Thoracic aorta (tissue), 2 donors: ENCODE results near the gene VGF. TPM values are rescaled to one million over a fixed set of nuclear protein-coding genes. Genes with fewer than 3 reads are reported as not detected.

Experiments used
- ATAC-seq: fragments of 150-250 bp; one replicate; pipeline ENCODE4 v1.8.0; 2017; ENCODE audit warnings: low read depth; ENCODE audit not compliant: insufficient number of reproducible peaks, low FRiP score
- DNase-seq: peaks from one replicate; pipeline ENCODE4 v3.0.0-alpha.2; 2020; ENCODE audit warnings: low spot score
- H3K27ac ChIP-seq, 2 donors: fragments of 200-600 bp; sonication (generic); 1 replicate in 1 of 2; 2 replicates in 1 of 2; pipeline ENCODE4 v1.5.1; 2016; ENCODE audit warnings: mild to moderate bottlenecking in 2 of 2, moderate library complexity in 2 of 2
- H3K27me3 ChIP-seq: fragments of 200-600 bp; sonication (generic); replicated peaks from 2 replicates; pipeline ENCODE4 v1.6.0; 2016; ENCODE audit warnings: mild to moderate bottlenecking; ENCODE audit not compliant: insufficient read depth
- H3K36me3 ChIP-seq: fragments of 200-600 bp; sonication (generic); one replicate; pipeline ENCODE4 v1.5.1; 2016
- H3K4me1 ChIP-seq, 2 donors: fragments of 200-600 bp; sonication (generic); 1 replicate in 1 of 2; 2 replicates in 1 of 2; pipeline versions ENCODE4 v1.5.1 to v1.6.0; 2016; ENCODE audit warnings: low read depth in 2 of 2, mild to moderate bottlenecking in 1 of 2; ENCODE audit not compliant: control insufficient read depth in 1 of 2
- H3K4me3 ChIP-seq: fragments of 200-600 bp; sonication (generic); 2 replicates; pipeline ENCODE4 v1.5.1; 2016; ENCODE audit warnings: mild to moderate bottlenecking
- H3K9me3 ChIP-seq: fragments of 200-600 bp; sonication (generic); 2 replicates; pipeline ENCODE4 v1.5.1; 2016
- total RNA-seq, 2 donors: library from RNA; depleted of rRNA; stranded (reverse); fragments of >200 nt; gene quantifications; one replicate each; pipeline versions ENCODE4 v1.1.0 to v1.2.3, GENCODE V29; 2016
- TF ChIP-seq, protein P1 (sequence below): fragments of 200-600 bp; sonication (generic); IDR thresholded peaks from one replicate; pipeline ENCODE4 v1.5.1; 2019; ENCODE audit warnings: antibody characterized with exemption

VGF gene
- total RNA-seq, 2 donors from 2014 or later: not detected

DNA sequence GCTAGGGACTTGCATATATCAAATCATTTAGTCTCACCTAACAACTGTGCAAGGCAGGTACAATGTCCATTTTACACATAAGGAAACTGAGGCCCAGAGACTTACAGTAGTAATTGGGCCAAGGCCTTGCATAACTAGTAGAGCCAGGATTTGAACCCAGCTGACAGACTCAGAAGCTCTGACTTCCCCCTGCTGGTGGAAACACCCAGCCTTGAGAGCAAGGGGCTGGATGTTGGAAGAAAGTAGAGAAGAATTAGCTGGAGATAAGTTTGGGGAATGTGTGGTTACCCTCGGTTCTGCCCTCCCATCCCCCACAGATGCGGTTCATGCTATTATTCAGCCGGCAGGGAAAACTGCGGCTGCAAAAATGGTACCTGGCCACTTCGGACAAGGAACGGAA is 9.1 kb downstream of the VGF start:
- no peaks in the 10 kb centered on the region for H3K9me3 ChIP-seq
- ATAC-seq: no peak
- peaks cover 22% of the 10 kb centered on the region for H3K36me3 ChIP-seq

DNA sequence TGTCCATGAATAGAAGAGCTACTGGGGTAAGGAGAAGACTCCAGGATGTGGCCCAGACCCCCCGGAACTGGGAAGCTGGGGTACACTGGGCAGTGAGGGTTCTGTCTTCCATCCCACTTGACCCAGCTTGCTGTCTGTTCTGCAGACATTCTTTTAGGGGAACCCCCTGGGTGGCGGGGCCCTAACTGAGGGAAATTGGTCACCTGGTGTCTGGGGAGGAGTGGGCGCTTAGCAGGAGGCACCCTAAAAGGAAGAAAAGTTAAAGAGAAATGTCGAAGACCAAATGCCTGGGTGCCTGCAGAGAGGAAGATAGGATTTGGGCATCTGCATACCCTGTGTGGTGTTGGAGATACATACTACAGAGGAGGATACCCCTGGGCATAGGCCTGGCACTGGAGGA is 10.1 kb downstream of the VGF start:
- H3K4me3 ChIP-seq: peak overlapping the region; percentile 88
- no peaks in the 10 kb centered on the region for H3K27me3 ChIP-seq
- ATAC-seq (no peak), DNase-seq (no peak)
- H3K27ac ChIP-seq: no peak overlapping the region
- TF ChIP-seq, protein P1, sequence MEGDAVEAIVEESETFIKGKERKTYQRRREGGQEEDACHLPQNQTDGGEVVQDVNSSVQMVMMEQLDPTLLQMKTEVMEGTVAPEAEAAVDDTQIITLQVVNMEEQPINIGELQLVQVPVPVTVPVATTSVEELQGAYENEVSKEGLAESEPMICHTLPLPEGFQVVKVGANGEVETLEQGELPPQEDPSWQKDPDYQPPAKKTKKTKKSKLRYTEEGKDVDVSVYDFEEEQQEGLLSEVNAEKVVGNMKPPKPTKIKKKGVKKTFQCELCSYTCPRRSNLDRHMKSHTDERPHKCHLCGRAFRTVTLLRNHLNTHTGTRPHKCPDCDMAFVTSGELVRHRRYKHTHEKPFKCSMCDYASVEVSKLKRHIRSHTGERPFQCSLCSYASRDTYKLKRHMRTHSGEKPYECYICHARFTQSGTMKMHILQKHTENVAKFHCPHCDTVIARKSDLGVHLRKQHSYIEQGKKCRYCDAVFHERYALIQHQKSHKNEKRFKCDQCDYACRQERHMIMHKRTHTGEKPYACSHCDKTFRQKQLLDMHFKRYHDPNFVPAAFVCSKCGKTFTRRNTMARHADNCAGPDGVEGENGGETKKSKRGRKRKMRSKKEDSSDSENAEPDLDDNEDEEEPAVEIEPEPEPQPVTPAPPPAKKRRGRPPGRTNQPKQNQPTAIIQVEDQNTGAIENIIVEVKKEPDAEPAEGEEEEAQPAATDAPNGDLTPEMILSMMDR: no peak
- peaks cover 5 to 12% of the 10 kb centered on the region in 2 donors for H3K4me1 ChIP-seq
- no peaks in the 10 kb centered on the region for H3K9me3 ChIP-seq
- peaks cover 21% of the 10 kb centered on the region for H3K36me3 ChIP-seq

More for the DNA sequence above, 9.1 kb downstream of the VGF start:
- H3K4me3 ChIP-seq: no peak overlapping the region
- H3K27me3 ChIP-seq: no peaks in the 10 kb centered on the region
- TF ChIP-seq, protein P1: no peak
- DNase-seq: no peak
- peaks cover 5 to 12% of the 10 kb centered on the region in 2 donors for H3K4me1 ChIP-seq
- no peak overlapping the region for H3K27ac ChIP-seq

- Histone ChIP-seq H3K36me3 (peaks cover 17% of the 10 kb centered on the region), H3K4me3 (peak overlapping the region; percentile 88), H3K9me3 (no peaks in the 10 kb centered on the region), H3K4me1 (peaks cover 5 to 12% of the 10 kb centered on the region in 2 donors), H3K27me3 (no peaks in the 10 kb centered on the region), H3K27ac (no peak overlapping the region)
- TF ChIP-seq, protein P1: no peak
- ATAC-seq: no peak
- DNase-seq: no peak
These were observed 10.7 kb downstream of the VGF start for GRCh38 chr7:101154693-101155102.

- Histone ChIP-seq H3K9me3 (no peaks in the 10 kb centered on the region), H3K4me1 (peaks cover 5 to 12% of the 10 kb centered on the region in 2 donors), H3K27me3 (no peaks in the 10 kb centered on the region), H3K27ac (no peak within 1 kb of the TSS), H3K36me3 (peaks cover 11% of the 10 kb centered on the region), H3K4me3 (peak within 1 kb of the TSS; percentile 88)
- TF ChIP-seq, protein P1: no peak
- peak; percentile 82 for DNase-seq
- peak; percentile 81 for ATAC-seq
These were observed 11.2 kb downstream of the VGF start, which contains the start of gene AP1S1 for GRCh38 chr7:101153969-101154692. TSS of gene AP1S1 (plus strand) at chr7:101154476. CDS start at chr7:101154515, 39 bp downstream.

DNA sequence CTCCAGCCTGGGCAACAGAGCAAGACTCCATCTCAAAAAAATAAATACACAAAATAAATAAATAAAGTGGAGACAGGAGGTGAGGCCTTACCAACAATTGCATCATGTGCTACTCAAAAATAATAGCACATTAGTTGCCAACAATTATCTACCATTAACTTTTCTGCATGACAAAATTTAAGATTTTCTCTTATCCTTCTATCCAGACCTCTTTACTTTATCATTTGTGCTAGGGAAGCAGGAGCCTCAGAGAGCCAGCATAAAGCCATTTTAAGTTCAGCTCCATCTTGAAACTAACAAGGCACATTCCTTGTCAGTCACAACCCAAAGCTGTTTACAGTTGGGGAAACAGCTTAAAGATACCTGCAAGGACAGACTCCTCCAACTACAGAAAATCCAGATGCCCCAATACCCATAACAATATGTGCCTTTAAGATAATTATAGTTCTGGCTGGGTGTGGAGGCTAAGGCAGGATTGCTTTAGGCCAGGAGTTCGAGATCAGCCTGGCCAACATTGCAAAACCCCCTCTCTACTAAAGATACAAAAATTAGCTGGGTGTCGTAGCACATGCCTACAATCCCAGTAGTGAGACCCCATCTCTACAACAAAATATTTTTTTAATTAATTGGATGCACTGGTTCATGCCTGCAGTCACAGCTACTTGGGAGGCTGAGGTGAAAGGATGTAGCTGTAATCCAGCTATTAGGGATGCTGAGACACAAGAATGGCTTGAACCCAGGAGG is 13.3 kb downstream of the VGF start:
- Histone ChIP-seq H3K4me3 (no peak overlapping the region), H3K9me3 (no peaks in the 10 kb centered on the region), H3K36me3 (no peaks in the 10 kb centered on the region), H3K4me1 (peaks cover 5 to 12% of the 10 kb centered on the region in 2 donors), H3K27ac (no peak overlapping the region), H3K27me3 (no peaks in the 10 kb centered on the region)
- TF ChIP-seq, protein P1: no peak
- ATAC-seq (no peak), DNase-seq (no peak)
